Right kidney (tissue), 1 donor: ENCODE results near the gene RBBP4.
"Not testable (repeated sequence)": the region's sequence is repeated elsewhere in the genome, so short reads cannot be mapped to it uniquely, and the experiment has no call there.

Source experiments
- DNase-seq: peaks from one replicate; pipeline ENCODE4 v3.0.0-alpha.2; 2016

Gene RBBP4

GRCh38 chr1:32686387-32686786 lies 35.4 kb downstream of the RBBP4 start:
- DNase-seq, result no peak

DNA sequence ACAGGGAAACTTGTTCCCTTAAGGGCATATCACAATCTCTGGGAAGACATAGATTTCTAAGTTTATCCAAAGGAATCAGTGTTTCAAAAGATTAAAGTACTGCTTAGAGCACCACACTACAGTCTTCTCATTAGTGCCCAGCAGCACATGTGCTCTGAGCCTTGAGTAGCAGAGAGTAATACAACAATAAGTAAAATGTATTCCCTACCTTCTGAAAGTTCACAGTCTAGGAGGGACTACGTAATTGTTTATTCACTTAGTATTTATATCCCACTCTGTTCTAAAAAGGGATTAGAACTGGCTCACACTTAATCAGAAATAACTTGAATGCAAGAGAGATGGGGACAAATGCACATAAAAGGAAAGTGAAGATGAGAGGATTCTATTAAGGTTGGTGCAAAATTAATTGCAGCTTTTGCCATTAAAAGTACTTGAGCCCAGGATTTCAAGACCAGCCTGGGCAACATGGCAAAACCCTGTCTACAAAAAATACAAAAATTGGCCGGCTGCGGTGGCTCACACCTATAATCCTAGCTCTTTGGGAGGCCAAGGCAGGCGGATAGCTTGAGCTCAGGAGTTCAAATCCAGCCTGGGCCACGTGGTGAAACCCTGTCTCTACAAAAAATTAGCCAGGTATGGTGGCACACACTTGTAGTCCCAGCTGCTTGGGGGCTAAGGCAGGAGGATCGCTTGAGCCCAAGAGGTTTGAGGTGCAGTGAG lies 42.6 kb downstream of the RBBP4 start:
- no peak for DNase-seq

DNA sequence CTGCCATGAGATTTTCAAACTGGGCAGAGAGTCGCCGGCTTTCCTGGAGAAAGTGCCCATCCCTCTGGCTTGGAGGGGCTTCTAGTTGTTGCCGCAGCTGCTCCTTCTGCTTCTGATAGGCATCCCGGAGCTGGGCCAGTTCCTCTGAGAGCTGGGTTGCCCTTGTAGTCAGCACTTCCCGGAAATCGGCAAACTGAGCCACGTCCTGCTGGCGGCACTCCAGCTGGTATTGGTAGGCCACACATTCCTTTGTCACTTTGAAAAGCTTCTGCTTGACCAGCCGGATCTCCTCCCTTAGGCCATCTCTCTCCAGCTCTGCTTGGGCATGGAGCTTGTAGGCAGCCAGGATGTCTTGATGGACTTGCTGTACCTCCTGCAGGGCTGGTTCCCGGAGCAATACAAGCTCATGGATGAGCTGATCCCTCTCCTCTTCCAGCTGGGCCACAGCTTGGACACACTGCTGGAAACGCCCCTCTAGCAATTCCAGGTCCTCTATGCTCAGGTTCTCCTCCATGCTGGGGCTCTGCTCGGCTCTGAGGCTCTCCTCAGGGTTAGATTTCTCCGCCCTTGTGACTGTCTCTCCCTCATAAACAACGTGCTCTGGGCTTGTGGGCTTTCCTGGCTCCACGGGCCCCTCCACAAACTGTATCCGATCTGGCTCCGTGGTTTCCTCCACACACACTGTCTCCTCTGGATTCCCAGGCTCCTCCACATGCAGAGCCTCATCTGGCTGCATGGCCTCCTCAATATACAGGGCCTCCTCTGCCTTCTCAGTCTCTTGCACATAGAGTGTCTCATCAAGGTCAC lies 44.3 kb downstream of the RBBP4 start:
- no peak for DNase-seq

- no peak for DNase-seq
Measured at GRCh38 chr1:32696041-32696440, 45.0 kb downstream of the RBBP4 start.

GRCh38 chr1:32696996-32697395 lies 46.0 kb downstream of the RBBP4 start:
- DNase-seq, result not testable (repeated sequence)

GRCh38 chr1:32701421-32701911 lies 50.5 kb downstream of the RBBP4 start:
- no peak for DNase-seq

- peak; percentile 58 for DNase-seq
Measured at GRCh38 chr1:32701951-32702598, 51.1 kb downstream of the RBBP4 start.

DNA sequence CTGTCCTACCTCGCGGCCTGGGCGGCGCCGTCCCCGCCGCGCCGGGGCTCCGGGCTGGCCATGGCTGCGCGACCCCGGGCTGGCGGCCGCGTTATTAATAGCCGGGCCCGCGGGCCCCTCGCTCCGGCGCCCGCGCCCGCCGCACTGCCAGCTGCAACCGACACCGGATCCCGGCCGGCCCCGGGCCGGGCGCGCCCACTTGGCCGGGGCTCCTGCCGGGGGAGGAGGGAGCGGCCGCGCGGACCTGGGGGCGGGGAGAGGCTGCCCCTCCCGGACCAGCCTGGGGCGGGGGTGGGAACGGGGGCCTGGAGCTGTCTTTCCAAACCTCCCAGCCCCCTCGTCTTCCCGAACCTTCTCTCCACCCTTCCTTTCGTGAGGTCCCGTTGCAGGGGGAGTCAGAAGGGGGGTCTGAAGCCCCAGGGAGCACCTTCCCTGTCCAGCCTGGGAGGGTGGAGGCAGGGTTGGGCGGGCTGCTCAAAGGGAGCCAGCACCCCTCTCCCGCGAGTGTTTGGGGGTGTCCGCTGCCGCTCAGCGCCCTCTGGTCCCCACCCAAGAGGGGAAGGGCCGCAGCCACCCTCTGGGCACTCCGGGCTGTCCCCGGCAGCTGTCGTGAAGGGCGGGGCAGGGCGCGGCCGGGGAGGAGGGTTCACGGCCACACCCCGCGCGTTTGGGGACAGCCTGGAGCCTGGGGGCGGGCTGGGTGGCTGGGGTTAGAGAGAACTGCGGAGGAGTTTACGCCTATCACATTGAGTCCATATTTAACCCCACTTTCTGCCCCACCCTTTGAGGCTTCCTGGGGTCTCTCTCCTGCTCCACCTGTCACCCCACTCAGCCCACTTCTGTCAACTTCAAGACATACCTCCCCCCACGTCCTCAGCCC lies 51.8 kb downstream of the RBBP4 start, which contains the start of gene SYNC:
Gene SYNC (minus strand): TSS at position 172 of the 880 bp plus-strand sequence. CDS start 110 bp downstream, at position 62.
- peak; percentile 33 for DNase-seq

DNA sequence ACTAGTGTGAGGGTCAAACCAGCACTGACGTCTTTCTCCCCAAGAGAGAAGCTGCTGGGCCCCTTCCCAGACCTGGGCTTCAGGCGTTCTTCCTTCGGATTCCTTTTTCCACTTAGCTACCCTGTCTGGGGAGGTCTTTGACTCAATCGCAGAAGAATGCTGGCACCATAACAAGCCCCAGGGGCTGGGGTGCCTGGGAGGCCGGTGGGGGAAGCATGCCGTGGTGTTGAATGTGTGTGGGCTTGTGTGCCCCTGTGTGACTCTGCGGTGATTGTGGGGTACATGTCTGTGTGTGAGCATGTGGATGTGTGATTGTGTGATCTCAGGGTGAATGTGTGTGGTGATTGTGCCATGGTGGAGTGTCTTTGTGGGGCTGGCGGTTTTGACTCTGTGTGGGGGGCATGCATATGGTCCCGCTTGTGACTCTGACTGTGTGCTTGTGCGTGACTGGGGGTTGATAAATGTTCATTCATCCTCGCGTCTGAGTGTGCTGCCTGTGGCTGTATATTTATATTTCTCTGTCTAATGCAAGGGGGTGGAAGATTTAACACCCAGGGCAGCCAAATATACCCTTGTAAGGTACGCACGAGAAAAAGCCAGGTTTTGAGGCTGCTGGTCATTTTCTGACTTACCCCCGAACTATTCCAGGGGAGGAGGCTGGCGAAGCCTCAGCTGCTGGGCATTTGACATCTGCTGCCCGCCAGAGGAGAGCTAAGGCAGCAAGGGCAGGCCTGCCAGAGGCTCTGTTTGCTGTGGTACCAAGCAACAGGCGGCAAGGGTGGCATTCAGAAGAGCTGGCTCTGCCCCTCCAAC lies 52.7 kb downstream of the RBBP4 start:
- DNase-seq, result peak; percentile 49

GRCh38 chr1:32705516-32705915 lies 54.5 kb downstream of the RBBP4 start:
- no peak for DNase-seq

- no peak for DNase-seq
Measured at GRCh38 chr1:32706491-32706890, 55.5 kb downstream of the RBBP4 start.

DNA sequence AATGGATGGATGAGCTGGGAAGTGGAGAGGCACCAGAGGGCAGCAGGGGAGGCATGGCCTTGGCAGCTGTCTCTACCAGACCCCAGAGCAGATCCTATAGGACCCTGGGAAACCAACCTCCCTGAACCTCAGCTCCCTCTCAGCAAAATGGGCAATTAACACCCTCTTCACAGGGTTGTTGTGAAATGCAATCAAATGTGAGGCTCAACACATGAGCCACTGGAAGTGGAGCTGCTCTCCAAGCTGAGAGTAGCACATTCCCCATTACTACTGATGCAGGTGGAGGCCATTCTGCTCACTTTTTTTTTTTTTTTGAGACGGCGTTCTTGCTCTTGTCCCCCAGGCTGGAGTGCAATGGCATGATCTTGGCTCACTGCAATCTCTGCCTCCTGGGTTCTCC lies 58.1 kb downstream of the RBBP4 start:
- no peak for DNase-seq

DNA sequence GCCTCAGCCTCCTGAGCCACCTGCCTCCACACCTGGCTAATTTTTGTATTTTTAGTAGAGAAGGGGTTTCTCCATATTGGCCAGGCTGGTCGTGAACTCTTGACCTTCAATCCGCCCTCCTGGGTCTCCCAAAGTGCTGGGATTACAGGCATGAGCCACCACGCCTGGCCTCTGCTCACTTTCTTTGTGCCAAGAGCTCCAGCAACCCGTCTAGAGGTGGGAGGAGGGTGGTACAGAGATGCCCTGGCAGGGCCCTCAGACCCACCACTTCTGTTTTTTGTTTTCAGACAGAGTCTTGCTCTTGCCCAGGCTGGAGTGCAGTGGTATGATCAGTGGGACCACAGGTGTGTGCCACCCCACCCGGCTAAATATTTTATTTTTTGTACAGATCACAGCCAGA lies 58.5 kb downstream of the RBBP4 start:
- no peak for DNase-seq

DNA sequence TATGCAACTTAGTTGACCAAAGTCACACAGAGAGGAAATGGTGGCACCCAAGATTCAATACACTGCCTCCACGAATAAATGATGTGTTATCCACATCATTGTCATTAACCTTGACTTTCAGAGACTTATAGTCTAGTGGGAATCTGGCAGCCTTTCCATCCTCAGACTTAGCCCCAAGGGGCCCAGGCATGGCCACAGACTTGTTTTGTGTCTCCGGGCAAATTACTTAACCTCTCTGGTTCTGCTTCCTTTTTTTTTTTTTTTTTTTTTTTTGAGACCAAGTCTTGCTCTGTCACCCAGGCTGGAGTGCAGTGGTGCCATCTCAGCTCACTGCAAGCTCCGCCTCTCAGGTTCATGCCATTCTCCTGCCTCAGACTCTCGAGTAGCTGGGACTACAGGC lies 60.2 kb downstream of the RBBP4 start:
- not testable (repeated sequence) for DNase-seq

DNA sequence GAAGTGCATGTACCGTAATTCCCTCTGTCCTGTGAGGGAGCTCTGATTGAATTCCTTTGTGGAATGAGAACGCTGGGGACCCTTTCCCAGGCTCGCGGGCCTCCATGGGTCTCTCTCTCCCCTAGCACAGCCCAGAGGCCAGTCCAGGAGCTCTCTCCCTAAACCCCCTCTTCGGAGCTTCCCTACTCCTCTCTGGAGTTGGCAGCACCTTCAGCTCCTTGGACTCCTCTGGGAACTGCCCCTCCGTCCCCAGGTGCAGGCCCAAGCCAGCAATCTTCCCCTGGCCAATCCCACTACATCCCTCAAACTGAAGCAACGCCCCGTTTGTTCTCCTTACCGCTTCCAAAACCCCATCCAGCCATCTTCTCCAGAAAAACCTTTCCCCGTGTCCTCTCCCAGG lies 62.1 kb downstream of the RBBP4 start:
- DNase-seq, result no peak

GRCh38 chr1:32714277-32714676 lies 63.3 kb downstream of the RBBP4 start:
- DNase-seq, result no peak

- DNase-seq, result no peak
Measured at GRCh38 chr1:32715901-32716311, 64.9 kb downstream of the RBBP4 start.

- peak; percentile 59 for DNase-seq
Measured at GRCh38 chr1:32716312-32717148, 65.5 kb downstream of the RBBP4 start.

DNA sequence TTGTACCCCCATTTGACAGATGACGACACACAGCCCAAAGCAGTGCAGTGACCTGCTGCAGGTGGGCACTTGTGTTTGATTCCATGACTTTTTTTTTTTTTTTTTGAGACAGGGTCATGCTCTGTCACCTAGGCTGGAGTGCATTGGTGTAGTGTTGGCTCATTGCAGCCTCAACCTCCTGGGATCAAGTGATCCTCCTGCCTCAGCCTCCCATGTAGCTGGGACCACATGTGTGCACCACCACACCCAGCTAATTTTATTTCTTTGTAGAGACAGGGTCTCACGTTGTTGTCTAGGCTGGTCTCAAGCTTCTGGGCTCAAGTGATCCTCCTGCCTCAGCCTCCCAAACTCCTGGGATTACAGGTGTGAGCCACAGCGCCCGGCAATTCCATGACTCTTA lies 66.5 kb downstream of the RBBP4 start:
- no peak for DNase-seq

DNA sequence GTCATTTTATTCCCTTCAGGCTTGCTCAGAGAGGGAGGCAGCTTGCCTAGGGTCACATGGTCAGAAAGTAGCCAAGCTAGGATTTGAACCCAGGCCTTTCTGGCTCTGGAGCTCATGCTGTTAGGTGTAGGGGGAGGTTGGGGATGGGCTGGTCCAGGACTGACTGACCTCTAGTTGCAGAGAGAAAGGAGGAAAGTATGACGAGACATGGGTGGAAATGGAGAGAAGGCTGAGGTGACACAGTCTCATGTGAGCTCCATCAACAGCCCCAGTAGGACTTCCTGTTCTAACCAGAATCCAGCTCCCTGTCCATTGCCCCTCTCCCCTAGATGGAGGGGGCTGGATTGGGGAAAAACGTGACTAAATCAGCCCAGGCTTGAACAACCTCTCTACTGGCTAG lies 67.0 kb downstream of the RBBP4 start:
- DNase-seq, result no peak
